HepG2 (cell line): ENCODE measurements around the gene THOC2. TPM values are rescaled to one million over a fixed set of nuclear protein-coding genes. Genes with fewer than 3 reads are reported as not detected.
"Not testable (repeated sequence)": the region's sequence is repeated elsewhere in the genome, so short reads cannot be mapped to it uniquely, and the experiment has no call there.

Experiments used
- ATAC-seq: fragments of 200-7000 bp; cut with Tn5 transposase; 3 replicates; pipeline ENCODE4 v1.9.1; 2020; ENCODE audit warnings: mild to moderate bottlenecking, moderate library complexity
- BruUV-seq: library from RNA; stranded (reverse); fragments of 400-500 nt; replicated peaks from 2 replicates; lab custom pipeline; 2021; lab: Mats Ljungman, UMichigan
- CTCF ChIA-PET: fragments of 300-600 bp; formaldehyde crosslinking; extraction: SDS; loops from one replicate; lab custom pipeline; 2021; ENCODE audit warnings: low total read pairs, inconsistent platforms, low intra/inter-chr PET ratio; lab: Yijun Ruan, JAX
- POLR2A ChIA-PET: fragments of 350-600 bp; sonication (Branson Sonifier 250); formaldehyde crosslinking; loops from one replicate; lab custom pipeline; 2020; ENCODE audit warnings: antibody characterized with exemption, inconsistent platforms; lab: Yijun Ruan, JAX
- DNase-seq: peaks from one replicate; pipeline ENCODE4 v3.0.0-alpha.2; 2015; ENCODE audit warnings: low spot score
- FAIRE-seq: peaks from 3 replicates; lab custom pipeline; 2011; peaks lifted over from hg19 to GRCh38; lab: Jason Lieb, UNC
- H2AFZ ChIP-seq: one replicate; pipeline ENCODE4 v1.6.1; 2011; ENCODE audit warnings: low read length, inconsistent platforms
- H3K27ac ChIP-seq: fragments of 300-600 bp; 3 replicates; pipeline ENCODE4 v1.8.0; 2011; ENCODE audit warnings: mixed run types, mild to moderate bottlenecking, mixed read lengths, low read length, inconsistent platforms; ENCODE audit not compliant: insufficient read depth; ENCODE audit errors: extremely low read length
- H3K27me3 ChIP-seq, 2 experiments: fragments of 200-600 bp in 1 of 2; 2 replicates in 1 of 2; 3 replicates in 1 of 2; pipeline versions ENCODE4 v1.6.0 to v1.8.0; 2011; ENCODE audit warnings: low read length in 2 of 2, mild to moderate bottlenecking in 2 of 2, moderate library complexity in 2 of 2, inconsistent platforms in 1 of 2; ENCODE audit not compliant: insufficient read depth in 2 of 2, control insufficient read depth in 1 of 2
- H3K36me3 ChIP-seq, 2 experiments: fragments of 200-600 bp in 1 of 2; replicated peaks in 1 of 2; 2 replicates in 1 of 2; 3 replicates in 1 of 2; pipeline versions ENCODE4 v1.5.1 to v1.8.0; 2011; ENCODE audit warnings: low read length in 2 of 2, inconsistent platforms in 1 of 2; ENCODE audit not compliant: insufficient read depth in 2 of 2, control insufficient read depth in 1 of 2
- H3K4me1 ChIP-seq: 2 replicates; pipeline ENCODE4 v1.5.1; 2012; ENCODE audit warnings: low read length, inconsistent platforms; ENCODE audit not compliant: insufficient read depth
- H3K4me2 ChIP-seq: 2 replicates; pipeline ENCODE4 v1.6.0; 2011; ENCODE audit warnings: low read depth, low read length, inconsistent platforms
- H3K4me3 ChIP-seq, 3 experiments: fragments of 200-600 bp in 1 of 3; sonication (generic), shearing (Covaris generic) in 1 of 3; replicated peaks in 1 of 3; 2 replicates each; pipeline ENCODE4 v1.5.1; 2011 to 2016; ENCODE audit warnings: low read length in 3 of 3, inconsistent platforms in 2 of 3, low read depth in 2 of 3, mild to moderate bottlenecking in 2 of 3, control low read depth in 1 of 3, mixed read lengths in 1 of 3; ENCODE audit not compliant: insufficient read depth in 1 of 3
- H3K79me2 ChIP-seq: one replicate; pipeline ENCODE4 v1.6.1; 2011; ENCODE audit warnings: low read length, inconsistent platforms; ENCODE audit not compliant: insufficient read depth
- H3K9ac ChIP-seq: 2 replicates; pipeline ENCODE4 v1.6.0; 2011; ENCODE audit warnings: mild to moderate bottlenecking, low read depth, low read length, inconsistent platforms; ENCODE audit not compliant: insufficient read depth
- H3K9me3 ChIP-seq: 2 replicates; pipeline ENCODE4 v1.5.1; 2012; ENCODE audit warnings: mild to moderate bottlenecking, low read length
- H4K20me1 ChIP-seq: 2 replicates; pipeline ENCODE4 v1.6.0; 2011; ENCODE audit warnings: inconsistent platforms, mild to moderate bottlenecking, low read length, moderate library complexity; ENCODE audit not compliant: insufficient read depth
- MAFF ChIP-seq: IDR thresholded peaks from 2 replicates; pipeline ENCODE4 v1.6.1; 2011; ENCODE audit warnings: low read depth, low read length, improper control_type of control experiment
- MXD4 ChIP-seq: IDR thresholded peaks from 2 replicates; pipeline ENCODE4 v1.6.1; 2016; ENCODE audit warnings: mild to moderate bottlenecking, missing biosample characterization, missing genetic modification reagents
- ZNF3 ChIP-seq: IDR thresholded peaks from 2 replicates; pipeline ENCODE4 v1.7.0; 2017; ENCODE audit warnings: inconsistent platforms
- ZNF577 ChIP-seq: sonication (generic); formaldehyde crosslinking; IDR thresholded peaks from 2 replicates; pipeline ENCODE4 v1.4.0; 2020; ENCODE audit warnings: mild to moderate bottlenecking, low read depth, missing genetic modification reagents, borderline replicate concordance
- ZNF615 ChIP-seq: sonication (generic); formaldehyde crosslinking; IDR thresholded peaks from 2 replicates; pipeline ENCODE4 v1.5.0; 2020; ENCODE audit warnings: mild to moderate bottlenecking, missing genetic modification reagents, borderline replicate concordance
- ZNF644 ChIP-seq: IDR thresholded peaks from 2 replicates; pipeline ENCODE4 v1.6.1; 2016; ENCODE audit warnings: low read depth
- WGBS: methylation state at CpG from one replicate; pipeline ENCODE4 v1.1.6; 2017; ENCODE audit warnings: low lambda C conversion rate; 5-methylcytosine and 5-hydroxymethylcytosine counted together
- in situ Hi-C: cut with HindIII; loops from 2 replicates; pipeline ENCODE4 v1.10.0; 2017; ENCODE audit warnings: low pct_unique_long_range_greater_than_20kb; ENCODE audit not compliant: extremely low pct_ligation_motif_present
- intact Hi-C: fragments of 100-400 bp; cut with micrococcal nuclease; formaldehyde crosslinking; loops from one replicate; pipeline ENCODE4 v1.10.0; 2022; ENCODE audit not compliant: unreplicated experiment
- polyA plus RNA-seq, 8 experiments: library from polyadenylated mRNA; depleted of rRNA in 3 of 8; stranded (reverse) in 7 of 8; unstranded in 1 of 8; fragments of >200 nt; fragmentation: Illumina TruSeq in 4 of 8; extraction: Trizol in 4 of 8; gene quantifications; 2 replicates each; pipeline versions ENCODE4 v1.2.1 to v1.2.3, GENCODE V29; 2011 to 2016; ENCODE audit warnings: low read depth in 4 of 8, missing spikeins in 1 of 8, mixed read lengths in 1 of 8; ENCODE audit not compliant: insufficient read depth in 1 of 8
- total RNA-seq, 5 experiments: library from RNA; depleted of rRNA; stranded (reverse); fragments of >200 nt; fragmentation: Illumina TruSeq; extraction: Trizol; gene quantifications; 2 replicates each; pipeline ENCODE4 v1.2.3, GENCODE V29; 2016; ENCODE audit warnings: low read depth in 1 of 5
- TF ChIP-seq, protein P1 (sequence below): sonication (generic); formaldehyde crosslinking; IDR thresholded peaks from 2 replicates; pipeline ENCODE4 v1.4.0; 2020; ENCODE audit warnings: missing genetic modification reagents, borderline replicate concordance

THOC2 gene
- total and polyA plus RNA-seq, 2 of the 13 experiments (the other 11 are each of a cell fraction or from before 2014, with no cell fraction given) = 87.1 to 101 TPM

DNA sequence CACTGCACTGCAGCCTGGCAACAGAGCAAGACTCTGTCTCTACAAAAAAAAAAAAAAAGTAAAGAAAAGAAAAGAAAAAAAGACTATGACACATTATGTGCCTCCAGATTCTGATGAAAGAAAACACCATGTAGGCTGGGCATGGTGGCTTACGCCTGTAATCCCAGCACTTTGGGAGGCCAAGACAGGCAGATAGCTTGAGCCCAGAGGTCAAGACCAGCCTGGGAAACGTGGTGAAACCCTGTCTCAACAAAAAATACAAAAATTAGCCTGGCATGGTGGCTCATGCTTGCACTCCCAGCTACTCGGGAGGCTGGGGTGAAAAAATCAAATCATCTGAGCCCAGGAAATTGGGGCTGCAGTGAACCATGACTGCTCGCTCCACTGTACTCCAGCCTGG lies 19.4 kb downstream of the THOC2 start:
- ATAC-seq (no peak), FAIRE-seq (no peak), DNase-seq (no peak)
- H3K4me1 ChIP-seq = peaks cover 7% of the 10 kb centered on the region
- ChIA-PET POLR2A (no interaction called here), CTCF (no interaction called here)
- 0 out of 2 replicates have a peak, but pooled peaks cover 14% of the 10 kb centered on the region for H4K20me1 ChIP-seq
- H3K4me2 ChIP-seq = no peak overlapping the region
- no peak overlapping the region for H3K27ac ChIP-seq
- H3K79me2 ChIP-seq = peaks cover 72% of the 10 kb centered on the region
- no peak overlapping the region for H2AFZ ChIP-seq
- no peak for TF ChIP-seq MAFF
- no peak for TF ChIP-seq ZNF3 (CRISPR knock-in tag)
- no peak for TF ChIP-seq MXD4
- no peak for TF ChIP-seq ZNF644
- TF ChIP-seq, protein P1, sequence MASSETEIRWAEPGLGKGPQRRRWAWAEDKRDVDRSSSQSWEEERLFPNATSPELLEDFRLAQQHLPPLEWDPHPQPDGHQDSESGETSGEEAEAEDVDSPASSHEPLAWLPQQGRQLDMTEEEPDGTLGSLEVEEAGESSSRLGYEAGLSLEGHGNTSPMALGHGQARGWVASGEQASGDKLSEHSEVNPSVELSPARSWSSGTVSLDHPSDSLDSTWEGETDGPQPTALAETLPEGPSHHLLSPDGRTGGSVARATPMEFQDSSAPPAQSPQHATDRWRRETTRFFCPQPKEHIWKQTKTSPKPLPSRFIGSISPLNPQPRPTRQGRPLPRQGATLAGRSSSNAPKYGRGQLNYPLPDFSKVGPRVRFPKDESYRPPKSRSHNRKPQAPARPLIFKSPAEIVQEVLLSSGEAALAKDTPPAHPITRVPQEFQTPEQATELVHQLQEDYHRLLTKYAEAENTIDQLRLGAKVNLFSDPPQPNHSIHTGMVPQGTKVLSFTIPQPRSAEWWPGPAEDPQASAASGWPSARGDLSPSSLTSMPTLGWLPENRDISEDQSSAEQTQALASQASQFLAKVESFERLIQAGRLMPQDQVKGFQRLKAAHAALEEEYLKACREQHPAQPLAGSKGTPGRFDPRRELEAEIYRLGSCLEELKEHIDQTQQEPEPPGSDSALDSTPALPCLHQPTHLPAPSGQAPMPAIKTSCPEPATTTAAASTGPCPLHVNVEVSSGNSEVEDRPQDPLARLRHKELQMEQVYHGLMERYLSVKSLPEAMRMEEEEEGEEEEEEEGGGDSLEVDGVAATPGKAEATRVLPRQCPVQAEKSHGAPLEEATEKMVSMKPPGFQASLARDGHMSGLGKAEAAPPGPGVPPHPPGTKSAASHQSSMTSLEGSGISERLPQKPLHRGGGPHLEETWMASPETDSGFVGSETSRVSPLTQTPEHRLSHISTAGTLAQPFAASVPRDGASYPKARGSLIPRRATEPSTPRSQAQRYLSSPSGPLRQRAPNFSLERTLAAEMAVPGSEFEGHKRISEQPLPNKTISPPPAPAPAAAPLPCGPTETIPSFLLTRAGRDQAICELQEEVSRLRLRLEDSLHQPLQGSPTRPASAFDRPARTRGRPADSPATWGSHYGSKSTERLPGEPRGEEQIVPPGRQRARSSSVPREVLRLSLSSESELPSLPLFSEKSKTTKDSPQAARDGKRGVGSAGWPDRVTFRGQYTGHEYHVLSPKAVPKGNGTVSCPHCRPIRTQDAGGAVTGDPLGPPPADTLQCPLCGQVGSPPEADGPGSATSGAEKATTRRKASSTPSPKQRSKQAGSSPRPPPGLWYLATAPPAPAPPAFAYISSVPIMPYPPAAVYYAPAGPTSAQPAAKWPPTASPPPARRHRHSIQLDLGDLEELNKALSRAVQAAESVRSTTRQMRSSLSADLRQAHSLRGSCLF = no peak
- no peak for TF ChIP-seq ZNF615
- no peak for TF ChIP-seq ZNF577 (CRISPR knock-in tag)
- H3K27me3 ChIP-seq = no peaks in the 10 kb centered on the region
- no TSS peak for BruUV-seq
- WGBS = 93% methylated on average over 3 of the region's 4 CpGs
- in situ Hi-C loops = no loop called here
- no peaks in the 10 kb centered on the region for H3K9me3 ChIP-seq
- H3K4me3 ChIP-seq = no peak overlapping the region
- intact Hi-C loops = no loop called here
- no peak overlapping the region for H3K9ac ChIP-seq
- H3K36me3 ChIP-seq = peaks cover 0 to 6% of the 10 kb centered on the region in 2 experiments; a peak in 2 of 5 replicates

DNA sequence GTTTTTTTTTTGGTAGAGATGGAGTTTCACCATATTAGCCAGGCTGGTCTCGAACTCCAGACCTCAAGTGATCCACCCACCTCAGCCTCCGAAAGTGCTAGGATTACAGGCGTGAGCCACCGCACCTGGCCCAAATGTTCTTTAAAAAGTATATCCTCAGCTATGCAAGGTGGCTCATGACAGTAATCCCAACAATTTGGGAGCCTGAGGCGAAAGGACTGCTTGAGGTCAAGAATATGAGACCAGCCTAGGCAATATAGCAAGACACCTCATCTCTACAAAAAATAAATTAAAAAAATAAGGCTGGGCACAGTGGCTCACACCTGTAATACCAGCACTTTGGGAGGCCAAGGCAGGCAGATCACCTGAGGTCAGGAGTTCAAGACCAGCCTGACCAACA lies 21.7 kb downstream of the THOC2 start:
- intact Hi-C loops = not testable (repeated sequence)

More for the DNA sequence above, 21.7 kb downstream of the THOC2 start:
- H3K4me3 ChIP-seq, H3K4me2 ChIP-seq, H3K27me3 ChIP-seq, H3K27ac ChIP-seq, CTCF ChIA-PET, H2AFZ ChIP-seq, in situ Hi-C loops, H3K36me3 ChIP-seq, H3K9ac ChIP-seq, H3K9me3 ChIP-seq, H4K20me1 ChIP-seq, ATAC-seq, FAIRE-seq, H3K4me1 ChIP-seq, DNase-seq, BruUV-seq, POLR2A ChIA-PET: not testable (repeated sequence)
- H3K79me2 ChIP-seq = peaks cover 60% of the 10 kb centered on the region
- 95% methylated on average over 5 of the region's 5 CpGs for WGBS
